Measurements from ENCODE around the gene NECTIN1. TPM values are rescaled to one million over a fixed set of nuclear protein-coding genes. Genes with fewer than 3 reads are reported as not detected.

Gene NECTIN1
- total RNA-seq, 1 donor, result 12.7 TPM

DNA sequence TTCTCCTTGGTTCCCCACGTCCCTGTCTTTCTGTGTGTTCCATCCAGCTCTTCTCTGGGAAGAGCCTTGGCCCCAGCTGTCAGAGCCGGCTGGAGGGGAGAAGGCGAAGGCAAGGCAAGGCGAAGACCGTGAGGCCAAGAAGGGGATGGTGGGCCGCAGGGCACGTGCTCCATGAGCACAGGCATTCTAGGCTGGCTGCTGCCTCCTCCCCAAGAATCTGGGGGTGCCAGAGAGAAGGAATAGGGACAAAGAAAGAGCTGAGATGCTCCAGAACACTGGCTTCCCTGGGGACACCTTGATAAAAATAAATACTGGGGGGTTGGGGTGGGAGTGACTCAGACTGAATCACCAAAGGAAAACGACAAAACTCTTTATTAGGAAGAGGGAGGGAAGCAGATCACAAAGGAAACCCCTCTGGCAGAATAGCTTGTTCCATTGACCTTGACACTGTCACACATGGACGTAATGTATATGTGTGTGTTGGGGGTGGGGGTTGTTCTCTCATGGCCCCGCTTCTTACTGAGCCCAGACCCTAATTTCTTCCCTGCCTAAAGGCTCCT, 52.5 kb downstream of the NECTIN1 start:
- no peak for DNase-seq (ENCODE audit: low read depth in 2 of 3, low spot score in 2 of 3)

DNA sequence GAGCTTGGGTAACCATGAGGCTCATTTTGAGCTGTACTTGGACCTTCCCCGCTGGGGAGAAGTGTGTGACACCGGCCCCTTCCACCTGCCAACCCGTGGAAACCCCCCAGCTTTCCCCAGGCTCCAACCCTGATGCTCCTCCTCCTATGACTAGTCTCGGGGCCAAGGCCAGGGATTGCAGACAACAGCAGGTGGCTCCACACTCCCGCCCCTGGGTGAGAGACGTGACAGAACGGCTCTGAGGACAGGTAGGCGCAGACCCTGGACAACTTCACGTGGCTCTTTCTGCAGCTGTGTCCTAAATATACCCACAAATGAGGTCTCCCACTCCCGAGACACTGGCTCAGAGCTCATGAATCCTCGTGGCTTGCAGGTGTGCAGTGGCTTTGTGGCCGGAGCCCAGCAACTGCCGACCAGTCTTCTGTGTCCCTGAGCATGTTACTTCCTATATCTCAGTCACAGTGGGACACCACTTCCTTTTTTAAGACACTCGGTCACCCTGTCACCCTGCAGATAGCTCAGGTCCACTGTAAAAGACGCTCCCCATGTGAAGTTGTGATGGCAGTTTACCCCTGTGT, 55.2 kb downstream of the NECTIN1 start:
- peak in 2 of 3 donors; percentile 75 to 79 for DNase-seq (ENCODE audit: low read depth in 2 of 3, low spot score in 2 of 3)

DNA sequence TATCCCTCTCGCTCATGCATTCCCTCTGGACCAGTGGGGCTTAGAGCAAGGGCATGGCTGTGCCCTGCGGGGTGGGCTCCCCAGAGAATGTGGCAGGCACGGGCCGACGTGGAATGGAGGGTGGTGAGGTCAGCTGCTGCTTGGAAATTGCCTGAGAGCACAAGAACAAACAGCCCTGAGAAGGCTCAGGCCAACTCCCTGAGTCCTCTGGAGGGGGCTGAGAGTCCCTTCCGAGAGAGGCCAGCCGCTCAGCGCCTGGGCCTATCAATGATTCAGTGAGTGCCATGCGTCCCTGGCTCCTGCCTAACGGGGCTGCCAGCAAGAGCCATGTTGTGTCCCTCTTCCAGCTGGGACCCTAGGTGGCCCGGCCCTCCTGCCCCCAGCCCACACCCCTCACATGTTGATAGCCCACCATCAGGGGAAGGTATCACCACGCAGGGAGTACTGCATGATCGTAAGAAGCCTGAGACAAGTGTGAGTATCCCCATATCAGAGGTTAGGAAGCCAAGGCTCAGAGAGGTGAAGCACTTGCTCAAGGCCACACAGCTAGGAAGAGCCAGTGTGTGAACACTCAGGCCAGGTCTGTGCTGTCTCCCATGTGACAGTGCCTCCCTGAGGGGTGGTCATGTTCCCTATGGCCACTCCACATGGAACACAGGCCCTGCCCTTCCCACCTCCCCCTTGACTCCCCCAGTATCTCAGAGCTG, 55.8 kb downstream of the NECTIN1 start:
- DNase-seq (ENCODE audit: low read depth in 2 of 3, low spot score in 2 of 3), result no peak

DNA sequence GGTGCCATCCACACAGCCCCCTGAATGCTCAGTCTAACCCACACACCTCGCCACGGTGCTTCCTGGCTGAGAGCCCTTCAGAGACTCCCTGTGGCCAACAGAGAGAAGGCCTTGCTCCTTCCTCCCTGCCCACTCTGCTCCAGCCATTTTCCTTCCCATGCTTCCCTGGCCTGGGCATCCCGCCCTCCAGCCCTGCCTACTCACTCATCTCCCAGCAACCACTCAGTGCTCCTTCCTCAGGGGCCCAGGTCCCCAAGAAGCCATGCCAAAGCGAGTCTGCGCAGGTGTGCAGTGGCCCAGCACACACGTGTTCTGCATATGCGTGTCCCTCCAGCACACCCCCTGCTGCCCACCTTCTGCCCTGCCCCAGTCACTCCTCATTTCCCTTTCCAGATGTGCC, 56.4 kb downstream of the NECTIN1 start:
- DNase-seq (ENCODE audit: low read depth in 2 of 3, low spot score in 2 of 3), result no peak

DNA sequence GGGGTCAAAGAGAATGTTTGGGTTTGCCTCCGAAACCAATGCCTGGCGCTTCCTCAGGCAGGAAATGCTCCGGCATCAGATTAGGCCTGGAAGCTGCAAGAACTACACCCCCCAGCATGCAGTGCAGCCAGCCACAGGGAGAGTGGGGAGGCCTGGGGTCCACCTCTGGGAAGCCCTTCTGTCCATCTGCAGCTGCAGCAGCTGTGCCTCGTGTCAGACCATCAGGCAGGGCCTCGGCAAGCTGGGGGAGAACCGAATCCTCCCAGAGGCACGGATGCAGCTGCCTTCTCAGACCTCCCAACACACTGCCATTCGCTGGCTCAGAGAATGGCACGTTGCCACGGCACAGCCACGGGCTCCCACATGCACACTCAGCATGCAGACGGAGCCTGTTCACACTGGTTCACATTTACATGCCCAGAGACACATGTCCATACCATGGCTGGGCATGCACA, 57.4 kb downstream of the NECTIN1 start:
- no peak for DNase-seq (ENCODE audit: low read depth in 2 of 3, low spot score in 2 of 3)

- no peak for DNase-seq (ENCODE audit: low read depth in 2 of 3, low spot score in 2 of 3)
Observed at GRCh38 chr11:119671051-119671450, 57.9 kb downstream of the NECTIN1 start.

DNA sequence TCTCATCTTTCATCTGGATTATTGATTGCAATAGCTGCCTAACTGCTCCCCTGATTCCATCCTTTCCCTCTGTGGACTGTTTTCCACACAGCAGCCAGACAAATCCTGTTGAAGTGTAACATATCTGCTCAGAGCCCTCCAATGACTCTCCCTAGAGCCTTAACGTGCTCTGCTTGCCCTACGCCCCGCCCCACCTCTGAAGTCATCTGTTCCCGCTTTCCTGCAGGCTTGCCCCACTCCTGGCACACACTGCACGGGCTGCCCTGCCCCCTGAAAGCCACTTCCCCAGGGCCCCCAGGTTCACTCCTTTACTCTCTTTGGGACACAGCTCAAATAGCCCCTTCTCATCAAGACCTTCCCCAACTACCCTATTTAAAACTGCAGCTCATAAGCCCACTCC, 59.5 kb downstream of the NECTIN1 start:
- DNase-seq (ENCODE audit: low read depth in 2 of 3, low spot score in 2 of 3), result no peak

DNA sequence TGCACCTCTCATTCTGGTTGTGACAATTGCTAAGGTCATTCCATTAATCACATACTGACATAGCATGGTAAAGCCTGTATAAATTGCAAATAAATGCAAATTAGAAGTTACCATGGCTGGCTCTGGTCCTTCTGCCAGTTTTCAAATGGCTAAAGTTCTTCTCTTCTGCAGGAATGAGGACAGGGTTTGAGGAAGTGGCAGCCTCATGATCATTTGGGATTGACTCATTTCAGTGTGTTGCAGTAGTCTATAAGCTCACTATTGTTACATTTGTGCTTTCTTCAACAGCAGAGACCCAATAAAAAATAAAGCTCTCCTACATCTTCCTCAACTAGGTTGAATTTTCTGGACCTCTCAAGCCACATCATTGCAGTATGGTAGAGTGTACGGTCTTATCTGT, 60.3 kb downstream of the NECTIN1 start:
- no peak for DNase-seq (ENCODE audit: low read depth in 2 of 3, low spot score in 2 of 3)

DNA sequence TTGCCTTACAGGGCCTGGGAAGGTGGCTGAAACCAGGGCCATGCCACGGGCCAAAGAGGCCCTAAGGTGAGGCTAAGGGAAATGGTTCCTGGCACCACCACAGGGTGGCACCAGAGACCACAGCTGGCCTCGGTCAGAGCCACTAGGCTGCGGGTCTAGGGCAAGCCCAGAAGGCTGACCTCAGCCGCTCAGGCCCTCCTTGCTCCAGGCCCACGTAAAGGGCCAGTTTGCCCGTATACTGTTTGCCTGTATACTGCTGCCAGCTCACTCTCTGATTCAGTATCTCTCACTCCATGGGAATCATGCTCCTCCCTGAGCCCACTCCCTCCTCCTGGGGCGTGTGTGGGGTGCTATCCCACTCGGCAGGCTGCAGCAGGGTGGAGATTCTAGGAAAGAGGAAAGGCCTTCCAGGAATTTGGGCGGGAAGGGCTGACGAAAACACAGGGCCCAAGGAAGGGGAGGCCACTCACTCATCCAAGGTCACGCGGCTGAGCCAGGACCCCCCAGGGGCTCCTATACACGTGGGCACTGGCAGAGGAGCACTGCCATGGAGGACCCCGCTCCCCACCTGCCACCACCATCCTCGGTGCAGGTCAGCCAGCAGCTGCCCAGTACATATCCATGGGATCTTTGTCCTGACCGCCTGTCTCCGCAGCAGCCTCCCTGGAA, 62.4 kb downstream of the NECTIN1 start:
- DNase-seq (ENCODE audit: low read depth in 2 of 3, low spot score in 2 of 3), result peak; percentile 25 to 68 (median 39)

- no peak for DNase-seq (ENCODE audit: low read depth in 2 of 3, low spot score in 2 of 3)
Observed at GRCh38 chr11:119666061-119666460, 62.9 kb downstream of the NECTIN1 start.

- no peak for DNase-seq (ENCODE audit: low read depth in 2 of 3, low spot score in 2 of 3)
Observed at GRCh38 chr11:119664701-119665420, 64.1 kb downstream of the NECTIN1 start.

- DNase-seq (ENCODE audit: low read depth in 2 of 3, low spot score in 2 of 3), result no peak
Observed at GRCh38 chr11:119664063-119664572, 64.9 kb downstream of the NECTIN1 start.

GRCh38 chr11:119663279-119663678, 65.7 kb downstream of the NECTIN1 start:
- DNase-seq (ENCODE audit: low read depth in 2 of 3, low spot score in 2 of 3), result no peak

DNA sequence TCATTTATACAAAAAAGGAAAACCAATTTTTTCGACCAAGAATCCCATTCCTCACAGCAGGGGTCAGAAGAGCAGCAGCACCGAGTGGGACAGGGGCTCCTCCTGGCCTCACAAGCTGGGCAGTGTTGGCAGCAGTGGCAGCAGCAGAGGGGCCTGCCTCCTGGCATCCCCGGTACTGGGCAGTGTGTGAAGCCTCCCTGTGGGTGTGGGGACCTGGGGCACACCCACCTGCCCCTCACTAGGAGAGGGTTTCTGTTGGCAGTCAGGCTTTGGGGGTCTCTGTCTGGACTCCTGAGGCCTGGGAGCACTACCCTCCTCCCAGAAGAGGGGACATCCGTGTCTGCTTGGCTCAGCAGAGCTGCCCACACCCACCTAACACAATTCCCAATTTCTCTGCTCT, 67.8 kb downstream of the NECTIN1 start:
- no peak for DNase-seq (ENCODE audit: low read depth in 2 of 3, low spot score in 2 of 3)

DNA sequence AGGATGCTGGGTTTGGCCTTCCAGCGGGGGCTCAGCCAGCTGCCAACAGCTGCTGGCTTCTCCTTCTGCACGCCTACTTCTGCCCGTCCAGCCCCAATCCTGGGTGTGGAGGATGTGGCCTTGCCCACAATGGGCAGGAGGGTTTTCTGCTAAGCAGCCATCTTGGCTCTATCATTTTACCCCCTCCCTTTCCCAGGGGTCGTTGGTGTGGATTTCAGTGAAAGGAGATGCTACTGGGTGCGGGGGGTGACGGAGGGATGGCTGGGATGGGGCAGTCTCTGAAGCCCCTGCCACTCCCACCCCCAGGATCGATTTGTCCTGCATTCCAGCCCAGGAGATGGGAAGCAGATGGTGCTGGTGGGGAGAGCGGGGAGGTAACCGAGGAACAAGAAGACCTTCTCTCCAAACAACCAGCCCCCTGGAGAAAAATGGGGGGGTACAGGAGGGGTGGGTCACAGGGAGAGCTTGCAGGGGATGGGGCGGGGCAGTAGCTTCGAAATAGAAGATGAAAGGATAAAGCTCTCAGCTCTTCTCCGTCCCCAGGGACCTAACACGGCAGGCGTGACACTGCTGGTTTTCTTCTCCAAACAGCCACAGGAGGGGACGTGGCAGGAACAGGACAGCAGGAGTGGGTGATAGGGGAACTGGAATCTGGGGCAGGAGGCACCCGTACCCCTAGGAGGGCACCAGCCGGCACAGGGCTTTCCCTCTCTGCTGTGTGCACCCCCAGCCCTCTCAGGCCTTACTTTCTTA, 68.9 kb downstream of the NECTIN1 start:
- no peak for DNase-seq (ENCODE audit: low read depth in 2 of 3, low spot score in 2 of 3)

- DNase-seq (ENCODE audit: low read depth in 2 of 3, low spot score in 2 of 3), result no peak
Observed at GRCh38 chr11:119652907-119653659, 75.9 kb downstream of the NECTIN1 start.

- DNase-seq (ENCODE audit: low read depth in 2 of 3, low spot score in 2 of 3), result no peak
Observed at GRCh38 chr11:119651802-119652584, 77.0 kb downstream of the NECTIN1 start.

DNA sequence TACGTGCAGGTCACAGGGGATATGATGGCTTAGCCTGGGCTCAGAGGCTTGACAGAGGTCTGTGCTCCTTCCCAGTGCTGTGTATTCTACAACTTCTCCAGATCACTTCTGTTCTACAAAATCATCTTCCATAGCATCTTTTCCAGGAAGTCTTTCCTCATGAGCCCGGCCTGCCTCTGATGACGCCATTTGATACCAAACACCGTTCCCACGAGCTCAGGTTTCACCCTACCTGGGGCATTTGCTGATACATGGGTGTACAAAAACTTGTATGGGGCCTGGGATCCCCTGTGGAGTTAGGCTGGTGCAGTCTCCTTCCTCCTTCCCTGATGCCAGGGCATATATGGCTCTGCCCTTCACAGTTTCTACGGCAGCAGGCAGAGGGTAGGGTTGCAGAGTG, 78.7 kb downstream of the NECTIN1 start:
- DNase-seq (ENCODE audit: low read depth in 2 of 3, low spot score in 2 of 3), result no peak

DNA sequence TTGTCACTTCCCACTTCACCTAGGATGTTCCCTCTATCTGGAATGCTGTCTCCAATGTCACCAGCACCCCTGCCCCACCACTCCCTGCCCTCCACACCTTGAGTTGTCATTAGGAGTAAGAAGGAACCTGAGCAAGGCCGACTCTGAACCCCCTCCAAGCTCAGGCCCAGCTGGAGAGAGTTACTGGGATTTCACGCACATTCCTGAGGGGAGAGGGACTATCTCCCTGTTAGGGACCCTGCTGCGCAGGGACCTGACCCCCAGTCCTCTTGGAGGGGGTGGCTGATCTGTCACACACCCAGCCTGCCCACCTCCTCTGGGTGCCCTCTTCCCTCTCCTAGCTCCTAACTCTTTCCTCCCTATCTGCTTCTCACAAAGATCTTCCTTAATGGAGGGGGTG, 81.7 kb downstream of the NECTIN1 start:
- DNase-seq (ENCODE audit: low read depth in 2 of 3, low spot score in 2 of 3), result no peak
